A549 (cell line): Measurements from ENCODE around the gene SEC16B. TPM values are rescaled to one million over a fixed set of nuclear protein-coding genes. Genes with fewer than 3 reads are reported as not detected.

Source experiments
- ATAC-seq, 2 experiments: fragments of 200-7000 bp in 1 of 2; fragments of >200 bp in 1 of 2; cut with Nextera tagmentation in 1 of 2; cut with Tn5 transposase in 1 of 2; 3 replicates each; pipeline versions ENCODE4 v1.8.0 to v1.9.1; 2018 to 2020; ENCODE audit warnings: mild to moderate bottlenecking in 1 of 2, moderate library complexity in 1 of 2
- CTCF ChIA-PET: fragments of 300-600 bp; sonication (Branson Sonifier 250); formaldehyde crosslinking; extraction: SDS; loops from one replicate; lab custom pipeline; 2021; ENCODE audit warnings: antibody characterized with exemption, inconsistent platforms; lab: Yijun Ruan, JAX
- POLR2A ChIA-PET: fragments of 350-600 bp; formaldehyde crosslinking; extraction: SDS; loops from one replicate; lab custom pipeline; 2021; ENCODE audit warnings: antibody characterized with exemption, inconsistent platforms; lab: Yijun Ruan, JAX
- DNase-seq, 2 experiments: peaks; one replicate each; pipeline versions ENCODE4 v3.0.0 to v3.0.0-alpha.2; 2011 to 2016; ENCODE audit warnings: low read depth in 1 of 2, low spot score in 1 of 2
- FAIRE-seq: peaks from 2 replicates; lab custom pipeline; 2011; peaks lifted over from hg19 to GRCh38; lab: Jason Lieb, UNC
- H3K27ac ChIP-seq, 2 experiments: fragments of >200 bp; sonication (Bioruptor Twin); formaldehyde crosslinking; 3 replicates each; pipeline ENCODE4 v1.5.1; 2016 to 2017
- H3K4me1 ChIP-seq: fragments of >200 bp; sonication (Bioruptor Twin); formaldehyde crosslinking; 3 replicates; pipeline ENCODE4 v1.6.1; 2016
- H3K4me2 ChIP-seq: fragments of >200 bp; sonication (Bioruptor Twin); formaldehyde crosslinking; 3 replicates; pipeline ENCODE4 v1.6.1; 2016
- H3K4me3 ChIP-seq: fragments of >200 bp; sonication (Bioruptor Twin); formaldehyde crosslinking; 3 replicates; pipeline ENCODE4 v1.5.1; 2016
- H3K9me3 ChIP-seq: fragments of >200 bp; sonication (Bioruptor Twin); formaldehyde crosslinking; 3 replicates; pipeline ENCODE4 v1.6.1; 2016
- CBX8 ChIP-seq: fragments of 200-600 bp; sonication (generic); IDR thresholded peaks from 2 replicates; pipeline ENCODE4 v1.6.1; 2016
- CHD2 ChIP-seq: fragments of 150-350 bp; IDR thresholded peaks from 2 replicates; pipeline ENCODE4 v1.6.1; 2014; ENCODE audit warnings: low read length; ENCODE audit not compliant: partially characterized antibody
- CHD4 ChIP-seq: fragments of 200-600 bp; sonication (generic); IDR thresholded peaks from 2 replicates; pipeline ENCODE4 v1.6.1; 2016; ENCODE audit warnings: antibody characterized with exemption, mild to moderate bottlenecking, borderline replicate concordance
- EHF ChIP-seq: fragments of 250-450 bp; sonication (Bioruptor Pico); IDR thresholded peaks from 2 replicates; pipeline ENCODE4 v1.5.0; 2020; ENCODE audit warnings: mild to moderate bottlenecking
- EP300 ChIP-seq, 2 experiments: fragments of >200 bp; sonication (Bioruptor Twin); formaldehyde crosslinking; IDR thresholded peaks; 2 replicates in 1 of 2; 3 replicates in 1 of 2; pipeline ENCODE4 v1.6.1; 2016 to 2017
- ESRRA ChIP-seq: fragments of 150-350 bp; IDR thresholded peaks from 2 replicates; pipeline ENCODE4 v1.6.1; 2014; ENCODE audit warnings: mild to moderate bottlenecking, low read length, borderline replicate concordance
- FOSL2 ChIP-seq, 2 experiments: fragments of 450-650 bp in 1 of 2; fragments of >200 bp in 1 of 2; sonication (Bioruptor Twin) in 1 of 2; formaldehyde crosslinking; IDR thresholded peaks; 2 replicates each; pipeline versions ENCODE4 v1.5.0 to v1.6.1; 2016 to 2020; ENCODE audit warnings: mild to moderate bottlenecking in 1 of 2, moderate library complexity in 1 of 2
- GATA3 ChIP-seq: IDR thresholded peaks from 2 replicates; pipeline ENCODE4 v1.6.1; 2012; ENCODE audit warnings: borderline replicate concordance
- HOXB5 ChIP-seq: fragments of 250-450 bp; sonication (Bioruptor Pico); IDR thresholded peaks from 2 replicates; pipeline ENCODE4 v1.5.0; 2020; ENCODE audit warnings: mild to moderate bottlenecking, moderate library complexity
- JUNB ChIP-seq: fragments of >200 bp; sonication (Bioruptor Twin); formaldehyde crosslinking; IDR thresholded peaks from 2 replicates; pipeline ENCODE4 v1.6.1; 2016
- KDM1A ChIP-seq: fragments of 200-600 bp; sonication (generic); IDR thresholded peaks from 2 replicates; pipeline ENCODE4 v1.6.1; 2016; ENCODE audit warnings: low read depth, mild to moderate bottlenecking
- KDM5A ChIP-seq: fragments of 200-600 bp; sonication (generic); IDR thresholded peaks from 2 replicates; pipeline ENCODE4 v1.6.1; 2016; ENCODE audit warnings: antibody characterized with exemption, mild to moderate bottlenecking
- MAX ChIP-seq: IDR thresholded peaks from 2 replicates; pipeline ENCODE4 v1.6.1; 2012
- MYC ChIP-seq: IDR thresholded peaks from 2 replicates; pipeline ENCODE4 v1.6.1; 2012; ENCODE audit warnings: mild to moderate bottlenecking, inconsistent platforms, low read length, improper control_type of control experiment, borderline replicate concordance
- NPAS2 ChIP-seq: fragments of 250-450 bp; sonication (Bioruptor Pico); IDR thresholded peaks from 2 replicates; pipeline ENCODE4 v1.8.0; 2022; ENCODE audit warnings: mild to moderate bottlenecking, moderate library complexity, borderline replicate concordance
- PBX3 ChIP-seq: IDR thresholded peaks from 2 replicates; pipeline ENCODE4 v1.6.1; 2012
- RAD21 ChIP-seq, 2 experiments: fragments of >200 bp in 1 of 2; sonication (Bioruptor Twin) in 1 of 2; formaldehyde crosslinking in 1 of 2; IDR thresholded peaks in 1 of 2; conservative IDR thresholded peaks in 1 of 2; 2 replicates in 1 of 2; 3 replicates in 1 of 2; pipeline ENCODE4 v1.6.1; 2012 to 2018; ENCODE audit warnings: inconsistent platforms in 1 of 2
- RCOR1 ChIP-seq: fragments of 150-350 bp; IDR thresholded peaks from 2 replicates; pipeline ENCODE4 v1.6.1; 2014; ENCODE audit warnings: antibody characterized with exemption, low read length, low read depth
- RFX5 ChIP-seq: fragments of 450-650 bp; IDR thresholded peaks from 2 replicates; pipeline ENCODE4 v1.7.1; 2014; ENCODE audit warnings: antibody characterized with exemption, mild to moderate bottlenecking, moderate library complexity
- TFCP2L1 ChIP-seq: fragments of 250-450 bp; sonication (Bioruptor Pico); IDR thresholded peaks from 2 replicates; pipeline ENCODE4 v1.5.0; 2021; ENCODE audit warnings: mild to moderate bottlenecking
- USF2 ChIP-seq: fragments of 450-650 bp; IDR thresholded peaks from 2 replicates; pipeline ENCODE4 v1.6.1; 2014; ENCODE audit warnings: antibody characterized with exemption
- ZFP36 ChIP-seq: fragments of 450-650 bp; IDR thresholded peaks from 2 replicates; pipeline ENCODE4 v1.6.1; 2014; ENCODE audit warnings: borderline replicate concordance; ENCODE audit not compliant: partially characterized antibody
- WGBS: methylation state at CpG from one replicate; pipeline ENCODE4 v1.1.6; 2017; ENCODE audit errors: missing lambda C conversion rate; 5-methylcytosine and 5-hydroxymethylcytosine counted together
- polyA plus RNA-seq, 4 experiments: library from polyadenylated mRNA; depleted of rRNA in 3 of 4; stranded (reverse); fragments of >200 nt; fragmentation: RNase III in 1 of 4; extraction: RNeasy Plus Mini Kit Qiagen cat#74134 plus additional on column Dnase treatment in 1 of 4; gene quantifications; 2 replicates in 3 of 4; 3 replicates in 1 of 4; pipeline ENCODE4 v1.2.3, GENCODE V29; 2011 to 2017
- TF ChIP-seq, protein P1 (sequence below): fragments of >200 bp; sonication (Bioruptor Twin); formaldehyde crosslinking; IDR thresholded peaks from 2 replicates; pipeline ENCODE4 v1.6.1; 2016
- TF ChIP-seq, protein P2 (sequence below): IDR thresholded peaks from 2 replicates; pipeline ENCODE4 v1.6.1; 2012; ENCODE audit warnings: low read depth, borderline replicate concordance

The SEC16B gene
- polyA plus RNA-seq, 2 of the 4 experiments (the other 2 are of a cell fraction) = 1.3 to 2.6 TPM

DNA sequence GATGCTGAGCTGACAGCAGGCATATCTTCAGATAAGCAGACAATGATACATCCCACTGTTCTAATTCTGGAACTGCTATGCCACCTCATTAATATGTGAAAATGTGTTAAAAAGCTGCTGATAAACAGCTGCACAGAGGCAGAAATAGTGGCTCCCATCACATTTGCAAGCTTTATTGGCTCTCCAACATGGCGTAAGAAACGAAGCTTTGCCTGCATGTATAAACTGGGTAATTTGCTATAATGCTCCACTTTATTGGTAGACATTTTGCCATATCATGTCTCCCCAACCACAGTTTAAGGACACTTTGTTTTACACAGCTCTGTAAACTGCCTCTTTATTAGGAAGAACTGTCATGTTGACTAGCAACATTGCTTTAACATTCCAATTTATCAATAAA, 49.8 kb downstream of the SEC16B start:
- FAIRE-seq = no peak
- Histone ChIP-seq H3K27ac (no peak overlapping the region), H3K4me2 (no peak overlapping the region), H3K4me1 (no peaks in the 10 kb centered on the region), H3K9me3 (no peaks in the 10 kb centered on the region), H3K4me3 (no peak overlapping the region)
- CTCF ChIA-PET = interaction anchor here (1.0 to 6.9 kb wide), 4 partner anchors 10 to 1022 kb away, joined by 3 to 29 read pairs (median 4); no protein-coding TSS in a partner anchor
- 72% methylated on average over 2 of the region's 2 CpGs for WGBS
- POLR2A ChIA-PET = no interaction called here
- no peak for ATAC-seq
- no peak for DNase-seq
- TF ChIP-seq NPAS2 (CRISPR knock-in tag) (no peak), RAD21 (conservative IDR thresholded peaks at IDR 0.05 in 1 of 2, IDR thresholded peaks at IDR 0.05 in 1 of 2) (no peak), KDM1A (no peak), RFX5 (no peak), RCOR1 (no peak), GATA3 (no peak), MAX (no peak), PBX3 (no peak), EP300 (IDR thresholded peaks at IDR 0.05) (no peak), ZFP36 (no peak), ESRRA (no peak), CHD2 (no peak)

- H3K4me2 ChIP-seq = no peak overlapping the region
- H3K9me3 ChIP-seq = no peaks in the 10 kb centered on the region
- TF ChIP-seq CBX8 (no peak), NPAS2 (CRISPR knock-in tag) (no peak), RFX5 (no peak), RCOR1 (no peak), GATA3 (no peak), MAX (no peak), CHD4 (no peak), MYC (no peak), HOXB5 (CRISPR knock-in tag) (no peak), PBX3 (no peak), KDM1A (no peak)
- TF ChIP-seq, protein P1, sequence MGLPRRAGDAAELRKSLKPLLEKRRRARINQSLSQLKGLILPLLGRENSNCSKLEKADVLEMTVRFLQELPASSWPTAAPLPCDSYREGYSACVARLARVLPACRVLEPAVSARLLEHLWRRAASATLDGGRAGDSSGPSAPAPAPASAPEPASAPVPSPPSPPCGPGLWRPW = no peak
- ChIA-PET CTCF (interaction anchor here (0.7 to 2.2 kb wide), 3 partner anchors 30 to 1018 kb away, joined by 3 to 9 read pairs (median 3); no protein-coding TSS in a partner anchor), POLR2A (no interaction called here)
- no peak overlapping the region for H3K27ac ChIP-seq
- H3K4me3 ChIP-seq = no peak overlapping the region
- WGBS = 7% methylated on average over 3 of the region's 3 CpGs
- H3K4me1 ChIP-seq = no peaks in the 10 kb centered on the region
- FAIRE-seq = no peak
- ATAC-seq = no peak
- DNase-seq = no peak
These were observed 54.2 kb downstream of the SEC16B start for GRCh38 chr1:177915641-177916040.

GRCh38 chr1:177914603-177915002, 55.3 kb downstream of the SEC16B start:
- ChIA-PET CTCF (interaction anchor here (0.7 to 2.2 kb wide), 2 partner anchors 31 to 307 kb away, joined by 3 to 9 read pairs; no protein-coding TSS in a partner anchor), POLR2A (no interaction called here)
- no peak overlapping the region for H3K4me3 ChIP-seq
- H3K4me1 ChIP-seq = no peaks in the 10 kb centered on the region
- H3K9me3 ChIP-seq = no peaks in the 10 kb centered on the region
- WGBS = 47% methylated on average over 7 of the region's 7 CpGs
- H3K4me2 ChIP-seq = no peak overlapping the region
- no peak for DNase-seq
- FAIRE-seq = no peak
- no peak for ATAC-seq
- H3K27ac ChIP-seq = no peak overlapping the region
- TF ChIP-seq USF2 = no peak
- TF ChIP-seq KDM5A = no peak
- TF ChIP-seq JUNB = no peak
- TF ChIP-seq, protein P2, sequence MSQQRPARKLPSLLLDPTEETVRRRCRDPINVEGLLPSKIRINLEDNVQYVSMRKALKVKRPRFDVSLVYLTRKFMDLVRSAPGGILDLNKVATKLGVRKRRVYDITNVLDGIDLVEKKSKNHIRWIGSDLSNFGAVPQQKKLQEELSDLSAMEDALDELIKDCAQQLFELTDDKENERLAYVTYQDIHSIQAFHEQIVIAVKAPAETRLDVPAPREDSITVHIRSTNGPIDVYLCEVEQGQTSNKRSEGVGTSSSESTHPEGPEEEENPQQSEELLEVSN = no peak
- TF ChIP-seq TFCP2L1 (CRISPR knock-in tag) = no peak
- TF ChIP-seq CHD2 = no peak
- no peak for TF ChIP-seq EHF (CRISPR knock-in tag)
- no peak for TF ChIP-seq FOSL2 (IDR thresholded peaks at IDR 0.05)
- TF ChIP-seq FOSL2 (CRISPR knock-in tag; IDR thresholded peaks at IDR 0.05) = no peak
- TF ChIP-seq, all 56 proteins: peak for 0
